HepG2 (cell line): ENCODE measurements around the gene HS3ST4. TPM values are rescaled to one million over a fixed set of nuclear protein-coding genes. Genes with fewer than 3 reads are reported as not detected.

Experiments
- ATAC-seq: fragments of 200-7000 bp; cut with Tn5 transposase; 3 replicates; pipeline ENCODE4 v1.9.1; 2020; ENCODE audit warnings: mild to moderate bottlenecking, moderate library complexity
- BruUV-seq: library from RNA; stranded (reverse); fragments of 400-500 nt; replicated peaks from 2 replicates; lab custom pipeline; 2021; lab: Mats Ljungman, UMichigan
- CTCF ChIA-PET: fragments of 300-600 bp; formaldehyde crosslinking; extraction: SDS; loops from one replicate; lab custom pipeline; 2021; ENCODE audit warnings: low total read pairs, inconsistent platforms, low intra/inter-chr PET ratio; lab: Yijun Ruan, JAX
- POLR2A ChIA-PET: fragments of 350-600 bp; sonication (Branson Sonifier 250); formaldehyde crosslinking; loops from one replicate; lab custom pipeline; 2020; ENCODE audit warnings: antibody characterized with exemption, inconsistent platforms; lab: Yijun Ruan, JAX
- DNase-seq: peaks from one replicate; pipeline ENCODE4 v3.0.0-alpha.2; 2015; ENCODE audit warnings: low spot score
- FAIRE-seq: peaks from 3 replicates; lab custom pipeline; 2011; peaks lifted over from hg19 to GRCh38; lab: Jason Lieb, UNC
- H2AFZ ChIP-seq: one replicate; pipeline ENCODE4 v1.6.1; 2011; ENCODE audit warnings: low read length, inconsistent platforms
- H3K27ac ChIP-seq: fragments of 300-600 bp; 3 replicates; pipeline ENCODE4 v1.8.0; 2011; ENCODE audit warnings: mixed run types, mild to moderate bottlenecking, mixed read lengths, low read length, inconsistent platforms; ENCODE audit not compliant: insufficient read depth; ENCODE audit errors: extremely low read length
- H3K27me3 ChIP-seq, 2 experiments: fragments of 200-600 bp in 1 of 2; 2 replicates in 1 of 2; 3 replicates in 1 of 2; pipeline versions ENCODE4 v1.6.0 to v1.8.0; 2011; ENCODE audit warnings: low read length in 2 of 2, mild to moderate bottlenecking in 2 of 2, moderate library complexity in 2 of 2, inconsistent platforms in 1 of 2; ENCODE audit not compliant: insufficient read depth in 2 of 2, control insufficient read depth in 1 of 2
- H3K36me3 ChIP-seq, 2 experiments: fragments of 200-600 bp in 1 of 2; replicated peaks in 1 of 2; 2 replicates in 1 of 2; 3 replicates in 1 of 2; pipeline versions ENCODE4 v1.5.1 to v1.8.0; 2011; ENCODE audit warnings: low read length in 2 of 2, inconsistent platforms in 1 of 2; ENCODE audit not compliant: insufficient read depth in 2 of 2, control insufficient read depth in 1 of 2
- H3K4me1 ChIP-seq: 2 replicates; pipeline ENCODE4 v1.5.1; 2012; ENCODE audit warnings: low read length, inconsistent platforms; ENCODE audit not compliant: insufficient read depth
- H3K4me2 ChIP-seq: 2 replicates; pipeline ENCODE4 v1.6.0; 2011; ENCODE audit warnings: low read depth, low read length, inconsistent platforms
- H3K4me3 ChIP-seq, 3 experiments: fragments of 200-600 bp in 1 of 3; sonication (generic), shearing (Covaris generic) in 1 of 3; replicated peaks in 1 of 3; 2 replicates each; pipeline ENCODE4 v1.5.1; 2011 to 2016; ENCODE audit warnings: low read length in 3 of 3, inconsistent platforms in 2 of 3, low read depth in 2 of 3, mild to moderate bottlenecking in 2 of 3, control low read depth in 1 of 3, mixed read lengths in 1 of 3; ENCODE audit not compliant: insufficient read depth in 1 of 3
- H3K79me2 ChIP-seq: one replicate; pipeline ENCODE4 v1.6.1; 2011; ENCODE audit warnings: low read length, inconsistent platforms; ENCODE audit not compliant: insufficient read depth
- H3K9ac ChIP-seq: 2 replicates; pipeline ENCODE4 v1.6.0; 2011; ENCODE audit warnings: mild to moderate bottlenecking, low read depth, low read length, inconsistent platforms; ENCODE audit not compliant: insufficient read depth
- H3K9me3 ChIP-seq: 2 replicates; pipeline ENCODE4 v1.5.1; 2012; ENCODE audit warnings: mild to moderate bottlenecking, low read length
- H4K20me1 ChIP-seq: 2 replicates; pipeline ENCODE4 v1.6.0; 2011; ENCODE audit warnings: inconsistent platforms, mild to moderate bottlenecking, low read length, moderate library complexity; ENCODE audit not compliant: insufficient read depth
- ARID2 ChIP-seq: sonication (generic); formaldehyde crosslinking; IDR thresholded peaks from 2 replicates; pipeline ENCODE4 v1.8.1; 2022; ENCODE audit warnings: mild to moderate bottlenecking, missing genetic modification reagents, borderline replicate concordance
- CBX1 ChIP-seq: IDR thresholded peaks from one replicate; pipeline ENCODE4 v1.6.1; 2016; ENCODE audit warnings: antibody characterized with exemption, low read depth
- CBX2 ChIP-seq, 2 experiments: fragments of 200-600 bp in 1 of 2; sonication (generic); formaldehyde crosslinking in 1 of 2; IDR thresholded peaks; 2 replicates each; pipeline versions ENCODE4 v1.7.0 to v1.8.1; 2018 to 2022; ENCODE audit warnings: low read depth in 2 of 2, low read length in 1 of 2, mild to moderate bottlenecking in 1 of 2, missing genetic modification reagents in 1 of 2
- KDM5A ChIP-seq: fragments of 200-600 bp; sonication (generic); IDR thresholded peaks from 2 replicates; pipeline ENCODE4 v1.7.0; 2018; ENCODE audit warnings: antibody characterized with exemption, mild to moderate bottlenecking, low read length, borderline replicate concordance
- SMAD1 ChIP-seq: sonication (generic); formaldehyde crosslinking; IDR thresholded peaks from 2 replicates; pipeline ENCODE4 v1.4.0; 2020; ENCODE audit warnings: missing genetic modification reagents, low read depth, mild to moderate bottlenecking, borderline replicate concordance
- YY1 ChIP-seq: IDR thresholded peaks from 2 replicates; pipeline ENCODE4 v1.6.1; 2011; ENCODE audit warnings: low read length, low read depth, moderate library complexity, mild to moderate bottlenecking; ENCODE audit not compliant: insufficient read depth, insufficient replicate concordance
- ZNF569 ChIP-seq: sonication (generic); formaldehyde crosslinking; IDR thresholded peaks from 2 replicates; pipeline ENCODE4 v1.5.0; 2020; ENCODE audit warnings: mild to moderate bottlenecking, missing genetic modification reagents, moderate library complexity, borderline replicate concordance
- ZSCAN25 ChIP-seq: sonication (generic); formaldehyde crosslinking; IDR thresholded peaks from 2 replicates; pipeline ENCODE4 v1.8.0; 2022; ENCODE audit warnings: mild to moderate bottlenecking, missing genetic modification reagents
- WGBS: methylation state at CpG from one replicate; pipeline ENCODE4 v1.1.6; 2017; ENCODE audit warnings: low lambda C conversion rate; 5-methylcytosine and 5-hydroxymethylcytosine counted together
- in situ Hi-C: cut with HindIII; loops from 2 replicates; pipeline ENCODE4 v1.10.0; 2017; ENCODE audit warnings: low pct_unique_long_range_greater_than_20kb; ENCODE audit not compliant: extremely low pct_ligation_motif_present
- intact Hi-C: fragments of 100-400 bp; cut with micrococcal nuclease; formaldehyde crosslinking; loops from one replicate; pipeline ENCODE4 v1.10.0; 2022; ENCODE audit not compliant: unreplicated experiment
- polyA plus RNA-seq, 8 experiments: library from polyadenylated mRNA; depleted of rRNA in 3 of 8; stranded (reverse) in 7 of 8; unstranded in 1 of 8; fragments of >200 nt; fragmentation: Illumina TruSeq in 4 of 8; extraction: Trizol in 4 of 8; gene quantifications; 2 replicates each; pipeline versions ENCODE4 v1.2.1 to v1.2.3, GENCODE V29; 2011 to 2016; ENCODE audit warnings: low read depth in 4 of 8, missing spikeins in 1 of 8, mixed read lengths in 1 of 8; ENCODE audit not compliant: insufficient read depth in 1 of 8
- total RNA-seq, 5 experiments: library from RNA; depleted of rRNA; stranded (reverse); fragments of >200 nt; fragmentation: Illumina TruSeq; extraction: Trizol; gene quantifications; 2 replicates each; pipeline ENCODE4 v1.2.3, GENCODE V29; 2016; ENCODE audit warnings: low read depth in 1 of 5
- TF ChIP-seq, protein P1 (sequence below): sonication (generic); formaldehyde crosslinking; IDR thresholded peaks from 2 replicates; pipeline ENCODE4 v1.9.0; 2021; ENCODE audit warnings: missing genetic modification reagents, mild to moderate bottlenecking, borderline replicate concordance
- TF ChIP-seq, protein P2 (sequence below): sonication (generic); formaldehyde crosslinking; IDR thresholded peaks from 2 replicates; pipeline ENCODE4 v1.5.1; 2020; ENCODE audit warnings: mild to moderate bottlenecking, moderate library complexity, missing genetic modification reagents
- TF ChIP-seq, protein P3 (sequence below): sonication (generic); formaldehyde crosslinking; IDR thresholded peaks from 2 replicates; pipeline ENCODE4 v1.4.0; 2020; ENCODE audit warnings: missing genetic modification reagents; ENCODE audit errors: not compliant biosample characterization

The HS3ST4 gene
- total and polyA plus RNA-seq, 2 of the 13 experiments (the other 11 are each of a cell fraction or from before 2014, with no cell fraction given): not detected

DNA sequence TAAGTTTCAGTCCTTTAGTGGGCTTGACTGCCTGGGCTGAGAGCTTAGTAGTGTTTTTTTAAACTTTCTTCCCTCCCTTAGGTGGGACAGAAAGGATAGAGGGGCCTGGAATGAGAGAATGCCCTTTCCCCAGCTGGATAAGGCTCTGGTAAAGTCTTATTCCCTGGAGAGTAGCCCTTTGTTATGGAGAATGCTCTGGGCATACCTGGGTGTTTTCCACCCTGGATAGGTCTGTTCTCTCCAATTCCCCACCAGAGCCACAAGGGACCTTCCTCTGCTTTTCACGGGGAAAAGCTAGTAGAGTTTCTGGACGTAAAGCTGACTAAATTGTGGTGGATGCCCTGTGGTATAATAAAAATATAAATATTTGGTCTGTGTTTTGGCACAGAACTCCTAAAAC lies 164.1 kb downstream of the HS3ST4 start:
- no peak overlapping the region for H2AFZ ChIP-seq
- H4K20me1 ChIP-seq: no peaks in the 10 kb centered on the region
- H3K4me2 ChIP-seq: no peak overlapping the region
- FAIRE-seq (no peak), DNase-seq (no peak), ATAC-seq (no peak)
- no peak overlapping the region for H3K9ac ChIP-seq
- intact Hi-C loops (no loop called here), in situ Hi-C loops (no loop called here)
- H3K9me3 ChIP-seq: no peaks in the 10 kb centered on the region
- 0% methylated on average over 2 of the region's 2 CpGs for WGBS
- BruUV-seq: no TSS peak
- H3K4me1 ChIP-seq: no peaks in the 10 kb centered on the region
- TF ChIP-seq YY1 (no peak), KDM5A (no peak), CBX1 (no peak)
- H3K36me3 ChIP-seq: no peaks in the 10 kb centered on the region
- POLR2A ChIA-PET: no interaction called here
- CTCF ChIA-PET: no interaction called here
- no peaks in the 10 kb centered on the region for H3K27me3 ChIP-seq
- no peaks in the 10 kb centered on the region for H3K79me2 ChIP-seq
- no peak overlapping the region for H3K4me3 ChIP-seq
- H3K27ac ChIP-seq: no peak overlapping the region

DNA sequence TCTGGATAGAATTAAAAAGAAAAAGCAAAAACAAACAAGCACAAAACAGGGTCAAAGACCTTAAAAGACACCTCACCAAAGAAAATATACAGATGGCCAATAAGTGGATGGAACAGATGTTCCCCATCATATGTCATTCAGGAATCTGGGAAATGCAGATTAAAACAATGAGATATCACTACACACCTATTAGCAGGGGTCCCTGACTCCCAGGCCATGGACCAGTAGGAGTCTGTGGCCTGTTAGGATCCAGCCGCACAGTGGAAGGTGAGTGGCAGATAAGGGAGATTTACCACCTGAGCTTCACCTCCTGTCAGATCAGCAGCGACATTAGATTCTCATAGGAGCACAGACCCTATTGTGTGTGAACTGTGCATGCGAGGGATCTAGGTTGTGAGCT lies 167.9 kb downstream of the HS3ST4 start:
- DNase-seq (no peak), FAIRE-seq (no peak), ATAC-seq (no peak)
- Histone ChIP-seq H3K27ac (no peak overlapping the region), H3K9me3 (no peaks in the 10 kb centered on the region), H3K36me3 (no peaks in the 10 kb centered on the region), H3K4me3 (no peak overlapping the region), H3K4me1 (no peaks in the 10 kb centered on the region), H3K9ac (no peak overlapping the region), H3K4me2 (no peak overlapping the region), H4K20me1 (no peaks in the 10 kb centered on the region), H3K27me3 (no peaks in the 10 kb centered on the region), H3K79me2 (no peaks in the 10 kb centered on the region), H2AFZ (no peak overlapping the region)
- intact Hi-C loops: no loop called here
- no TSS peak for BruUV-seq
- WGBS: 13% methylated on average over 3 of the region's 3 CpGs
- POLR2A ChIA-PET: no interaction called here
- in situ Hi-C loops: no loop called here
- CTCF ChIA-PET: no interaction called here
- TF ChIP-seq, protein P1, sequence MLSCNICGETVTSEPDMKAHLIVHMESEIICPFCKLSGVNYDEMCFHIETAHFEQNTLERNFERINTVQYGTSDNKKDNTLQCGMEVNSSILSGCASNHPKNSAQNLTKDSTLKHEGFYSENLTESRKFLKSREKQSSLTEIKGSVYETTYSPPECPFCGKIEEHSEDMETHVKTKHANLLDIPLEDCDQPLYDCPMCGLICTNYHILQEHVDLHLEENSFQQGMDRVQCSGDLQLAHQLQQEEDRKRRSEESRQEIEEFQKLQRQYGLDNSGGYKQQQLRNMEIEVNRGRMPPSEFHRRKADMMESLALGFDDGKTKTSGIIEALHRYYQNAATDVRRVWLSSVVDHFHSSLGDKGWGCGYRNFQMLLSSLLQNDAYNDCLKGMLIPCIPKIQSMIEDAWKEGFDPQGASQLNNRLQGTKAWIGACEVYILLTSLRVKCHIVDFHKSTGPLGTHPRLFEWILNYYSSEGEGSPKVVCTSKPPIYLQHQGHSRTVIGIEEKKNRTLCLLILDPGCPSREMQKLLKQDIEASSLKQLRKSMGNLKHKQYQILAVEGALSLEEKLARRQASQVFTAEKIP (CRISPR knock-in tag): no peak
- TF ChIP-seq ZNF569 (CRISPR knock-in tag) (no peak), ZSCAN25 (CRISPR knock-in tag) (no peak), CBX2 (IDR thresholded peaks at IDR 0.05; ENCODE audit: low read depth, low read length) (no peak), CBX2 (CRISPR knock-in tag; IDR thresholded peaks at IDR 0.05; ENCODE audit: low read depth) (no peak), ARID2 (CRISPR knock-in tag) (no peak), SMAD1 (CRISPR knock-in tag) (no peak)
- TF ChIP-seq, protein P2, sequence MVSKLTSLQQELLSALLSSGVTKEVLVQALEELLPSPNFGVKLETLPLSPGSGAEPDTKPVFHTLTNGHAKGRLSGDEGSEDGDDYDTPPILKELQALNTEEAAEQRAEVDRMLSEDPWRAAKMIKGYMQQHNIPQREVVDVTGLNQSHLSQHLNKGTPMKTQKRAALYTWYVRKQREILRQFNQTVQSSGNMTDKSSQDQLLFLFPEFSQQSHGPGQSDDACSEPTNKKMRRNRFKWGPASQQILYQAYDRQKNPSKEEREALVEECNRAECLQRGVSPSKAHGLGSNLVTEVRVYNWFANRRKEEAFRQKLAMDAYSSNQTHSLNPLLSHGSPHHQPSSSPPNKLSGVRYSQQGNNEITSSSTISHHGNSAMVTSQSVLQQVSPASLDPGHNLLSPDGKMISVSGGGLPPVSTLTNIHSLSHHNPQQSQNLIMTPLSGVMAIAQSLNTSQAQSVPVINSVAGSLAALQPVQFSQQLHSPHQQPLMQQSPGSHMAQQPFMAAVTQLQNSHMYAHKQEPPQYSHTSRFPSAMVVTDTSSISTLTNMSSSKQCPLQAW (CRISPR knock-in tag): no peak
- TF ChIP-seq, protein P3, sequence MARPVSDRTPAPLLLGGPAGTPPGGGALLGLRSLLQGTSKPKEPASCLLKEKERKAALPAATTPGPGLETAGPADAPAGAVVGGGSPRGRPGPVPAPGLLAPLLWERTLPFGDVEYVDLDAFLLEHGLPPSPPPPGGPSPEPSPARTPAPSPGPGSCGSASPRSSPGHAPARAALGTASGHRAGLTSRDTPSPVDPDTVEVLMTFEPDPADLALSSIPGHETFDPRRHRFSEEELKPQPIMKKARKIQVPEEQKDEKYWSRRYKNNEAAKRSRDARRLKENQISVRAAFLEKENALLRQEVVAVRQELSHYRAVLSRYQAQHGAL: no peak
